Endothelial cell of umbilical vein (primary cell): ENCODE data around the gene ADAM33. TPM values are rescaled to one million over a fixed set of nuclear protein-coding genes. Genes with fewer than 3 reads are reported as not detected.

ENCODE experiments used
- BruUV-seq: library from RNA; stranded (reverse); fragments of 400-500 nt; replicated peaks from 2 replicates; lab custom pipeline; 2021; lab: Mats Ljungman, UMichigan
- CTCF ChIA-PET: fragments of 300-600, 350-600 bp; sonication (Branson Sonifier 250); formaldehyde crosslinking; loops from one replicate; lab custom pipeline; 2021; ENCODE audit warnings: antibody characterized with exemption, inconsistent platforms; lab: Charles Lee
- POLR2A ChIA-PET: fragments of 300-600, 350-600 bp; sonication (Branson Sonifier 250); formaldehyde crosslinking; loops from one replicate; lab custom pipeline; 2021; ENCODE audit warnings: antibody characterized with exemption, inconsistent platforms; lab: Charles Lee
- DNase-seq: peaks from one replicate; pipeline ENCODE4 v3.0.0-alpha.2; 2011; ENCODE audit warnings: low read depth, low spot score
- FAIRE-seq: peaks from 2 replicates; lab custom pipeline; 2011; peaks lifted over from hg19 to GRCh38; lab: Jason Lieb, UNC
- H2AFZ ChIP-seq: 2 replicates; pipeline ENCODE4 v1.6.0; 2012; ENCODE audit warnings: low read depth, low read length, control low read depth, inconsistent platforms
- H3K27ac ChIP-seq: 2 replicates; pipeline ENCODE4 v1.5.1; 2011; ENCODE audit warnings: low read depth, mild to moderate bottlenecking, control low read depth, low read length, moderate library complexity; ENCODE audit not compliant: insufficient read depth
- H3K27me3 ChIP-seq, 2 experiments: 2 replicates each; pipeline versions ENCODE4 v1.6.0 to v1.6.1; 2011; ENCODE audit warnings: low read length in 2 of 2, mixed read lengths in 1 of 2; ENCODE audit not compliant: control insufficient read depth in 2 of 2, insufficient read depth in 2 of 2
- H3K36me3 ChIP-seq, 2 experiments: 2 replicates in 1 of 2; 3 replicates in 1 of 2; pipeline ENCODE4 v1.5.1; 2011; ENCODE audit warnings: low read length in 2 of 2, mild to moderate bottlenecking in 1 of 2, moderate library complexity in 1 of 2; ENCODE audit not compliant: control insufficient read depth in 2 of 2, insufficient read depth in 2 of 2; ENCODE audit errors: extremely low read depth in 1 of 2
- H3K4me1 ChIP-seq: 3 replicates; pipeline ENCODE4 v1.5.1; 2011; ENCODE audit warnings: mild to moderate bottlenecking, low read length; ENCODE audit not compliant: control insufficient read depth, insufficient read depth; ENCODE audit errors: extremely low read depth
- H3K4me2 ChIP-seq: 2 replicates; pipeline ENCODE4 v1.6.1; 2011; ENCODE audit warnings: low read length, control low read depth, mixed read lengths; ENCODE audit not compliant: insufficient read depth
- H3K4me3 ChIP-seq, 3 experiments: fragments of 200-600 bp in 1 of 3; sonication (generic), shearing (Covaris generic) in 1 of 3; replicated peaks in 1 of 3; 2 replicates each; pipeline ENCODE4 v1.5.1; 2011 to 2016; ENCODE audit warnings: control low read depth in 3 of 3, low read length in 3 of 3, mild to moderate bottlenecking in 2 of 3, inconsistent platforms in 1 of 3, low read depth in 1 of 3, moderate library complexity in 1 of 3; ENCODE audit not compliant: insufficient read depth in 1 of 3
- H3K79me2 ChIP-seq: 2 replicates; pipeline ENCODE4 v1.6.0; 2012; ENCODE audit warnings: low read length, inconsistent platforms; ENCODE audit not compliant: control insufficient read depth, insufficient read depth
- H3K9ac ChIP-seq: replicated peaks from 2 replicates; pipeline ENCODE3; 2011; ENCODE audit warnings: low read length, control low read depth; ENCODE audit not compliant: insufficient read depth; ENCODE audit errors: extremely low read depth
- H3K9me1 ChIP-seq: replicated peaks from 3 replicates; pipeline ENCODE4 v1.6.0; 2011; ENCODE audit warnings: mild to moderate bottlenecking, low read length; ENCODE audit not compliant: control insufficient read depth, insufficient read depth; ENCODE audit errors: extremely low read depth
- H3K9me3 ChIP-seq: replicated peaks from 2 replicates; pipeline ENCODE4 v1.5.1; 2012; ENCODE audit warnings: low read length, inconsistent platforms; ENCODE audit not compliant: control insufficient read depth, insufficient read depth
- H4K20me1 ChIP-seq: replicated peaks from 2 replicates; pipeline ENCODE3; 2011; ENCODE audit warnings: mild to moderate bottlenecking, low read length; ENCODE audit not compliant: control insufficient read depth, insufficient read depth; ENCODE audit errors: extremely low read depth
- CTCF ChIP-seq, 2 donors: IDR thresholded peaks; 1 replicate in 1 of 2; 2 replicates in 1 of 2; pipeline ENCODE4 v1.5.1; 2011; ENCODE audit warnings: low read length in 2 of 2, mild to moderate bottlenecking in 2 of 2, moderate library complexity in 2 of 2, control low read depth in 1 of 2, inconsistent platforms in 1 of 2, low read depth in 1 of 2; ENCODE audit not compliant: insufficient read depth in 1 of 2; ENCODE audit errors: extremely low read depth in 1 of 2
- EZH2 ChIP-seq: IDR thresholded peaks from 2 replicates; pipeline ENCODE4 v1.6.1; 2012; ENCODE audit warnings: borderline replicate concordance, low read depth, mild to moderate bottlenecking, moderate library complexity, low read length, inconsistent platforms; ENCODE audit not compliant: severe bottlenecking
- FOS ChIP-seq: IDR thresholded peaks from 2 replicates; pipeline ENCODE4 v1.6.1; 2011; ENCODE audit warnings: mild to moderate bottlenecking, low read length, moderate library complexity, borderline replicate concordance; ENCODE audit not compliant: insufficient read depth
- GATA2 ChIP-seq: IDR thresholded peaks from 2 replicates; pipeline ENCODE4 v1.7.0; 2011; ENCODE audit warnings: low read depth, mild to moderate bottlenecking, moderate library complexity, mixed read lengths, low read length; ENCODE audit not compliant: insufficient read length, insufficient read depth
- JUN ChIP-seq: IDR thresholded peaks from 2 replicates; pipeline ENCODE4 v1.6.1; 2011; ENCODE audit warnings: borderline replicate concordance, low read depth; ENCODE audit not compliant: insufficient read length, insufficient read depth
- MAX ChIP-seq: IDR thresholded peaks from 2 replicates; pipeline ENCODE4 v1.6.1; 2011; ENCODE audit not compliant: insufficient read depth, insufficient read length
- MYC ChIP-seq: IDR thresholded peaks from one replicate; pipeline ENCODE4 v1.6.1; 2011; ENCODE audit warnings: mild to moderate bottlenecking, low read depth, low read length
- POLR2A ChIP-seq: IDR thresholded peaks from 2 replicates; pipeline ENCODE4 v1.6.1; 2012; ENCODE audit warnings: low read depth, mild to moderate bottlenecking, control low read depth, low read length
- POLR2AphosphoS5 ChIP-seq: IDR thresholded peaks from 2 replicates; pipeline ENCODE4 v1.6.1; 2012; ENCODE audit warnings: low read depth, mild to moderate bottlenecking, control low read depth, low read length, moderate library complexity; ENCODE audit not compliant: insufficient read depth
- dilution Hi-C: fragments of 300-500 bp; cut with MboI; formaldehyde crosslinking; loops from one replicate; pipeline ENCODE4 v1.15.0; 2019; ENCODE audit warnings: low sequenced_read_pairs; ENCODE audit not compliant: extremely low pct_ligation_motif_present
- intact Hi-C: fragments of 100-400 bp; cut with micrococcal nuclease; formaldehyde crosslinking; loops from one replicate; pipeline ENCODE4 v1.10.0; 2022
- polyA plus RNA-seq, 4 experiments: library from polyadenylated mRNA; depleted of rRNA in 3 of 4; stranded (reverse) in 3 of 4; unstranded in 1 of 4; fragments of >200 nt; gene quantifications; 2 replicates each; pipeline versions ENCODE4 v1.2.1 to v1.2.3, GENCODE V29; 2011 to 2012; ENCODE audit warnings: missing spikeins in 1 of 4
- total RNA-seq: library from RNA; stranded (reverse); gene quantifications from 2 replicates; pipeline ENCODE4 v1.2.3, GENCODE V29; 2021

ADAM33 gene
- total and polyA plus RNA-seq, 2 donors (not counting 3 experiments of a cell fraction or from before 2014, with no cell fraction given), result 0.06 to 0.18 TPM

GRCh38 chr20:3729378-3729777 is 47.6 kb upstream of the ADAM33 start:
- FAIRE-seq (no peak), DNase-seq (no peak)
- H3K9me3 ChIP-seq, result no peaks in the 10 kb centered on the region
- no peaks in the 10 kb centered on the region for H4K20me1 ChIP-seq
- no peak overlapping the region for H3K4me3 ChIP-seq
- dilution Hi-C loops (no loop called here), intact Hi-C loops (no loop called here)
- peaks cover 10% of the 10 kb centered on the region in 2 experiments for H3K27me3 ChIP-seq
- POLR2A ChIA-PET, result no interaction called here
- no peak overlapping the region for H3K27ac ChIP-seq
- CTCF ChIA-PET, result interaction anchor here (0.9 to 7.2 kb wide), 6 partner anchors 12 to 125 kb away, joined by 3 to 40 read pairs (median 6); no protein-coding TSS in a partner anchor
- H3K9ac ChIP-seq, result no peak overlapping the region
- H3K9me1 ChIP-seq, result no peaks in the 10 kb centered on the region
- H3K4me2 ChIP-seq, result no peak overlapping the region
- no TSS peak for BruUV-seq
- no peak overlapping the region for H2AFZ ChIP-seq
- H3K4me1 ChIP-seq, result no peaks in the 10 kb centered on the region
- H3K79me2 ChIP-seq, result no peaks in the 10 kb centered on the region
- no peak for TF ChIP-seq MAX
- TF ChIP-seq EZH2, result no peak
- no peak for TF ChIP-seq CTCF (IDR thresholded peaks at IDR 0.05; ENCODE audit: extremely low read depth in 1 of 2, insufficient read depth in 1 of 2, low read depth in 1 of 2, low read length in 2 of 2)
- no peak for TF ChIP-seq JUN
- TF ChIP-seq POLR2A, result no peak
- no peak for TF ChIP-seq MYC
- TF ChIP-seq FOS, result no peak
- TF ChIP-seq GATA2, result no peak
- TF ChIP-seq POLR2AphosphoS5, result no peak
- H3K36me3 ChIP-seq, result no peaks in the 10 kb centered on the region
